ENCODE results near the gene ERN1. TPM values are rescaled to one million over a fixed set of nuclear protein-coding genes. Genes with fewer than 3 reads are reported as not detected.

The ERN1 gene
- polyA plus RNA-seq, 4 donors = 2.2 to 11.3 (median 6.5) TPM

DNA sequence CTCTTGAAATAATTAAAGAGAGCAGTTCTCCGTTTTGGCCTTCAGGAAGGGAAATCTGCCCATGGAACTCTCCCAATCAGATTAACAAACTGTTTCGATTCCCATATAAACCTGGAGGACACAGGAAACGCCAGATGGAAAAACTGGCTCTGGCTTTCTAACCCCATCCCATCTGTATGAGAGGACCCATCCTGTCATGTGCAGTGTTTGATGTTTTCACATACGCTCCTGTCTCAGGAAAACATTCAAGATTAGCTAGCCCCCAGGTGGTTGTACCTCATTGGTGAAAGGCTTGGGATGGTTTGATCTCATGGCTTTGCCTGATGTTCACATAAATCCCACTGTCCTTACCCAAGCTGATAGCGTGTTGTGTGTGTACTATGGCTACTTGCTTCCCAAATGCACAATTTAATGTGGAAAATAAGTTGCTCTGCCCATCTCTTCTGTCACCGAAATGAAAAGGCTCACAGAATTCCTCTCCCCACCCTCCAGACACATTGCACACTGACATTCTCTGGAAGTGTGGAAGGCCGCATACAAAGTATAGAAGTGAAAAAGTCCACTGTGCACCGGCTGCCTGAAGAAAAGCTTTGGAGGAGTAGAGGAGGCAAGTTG is 18.2 kb upstream of the ERN1 start:
- peak overlapping the region in 1 of 3 donors; percentile 42 for H3K27ac ChIP-seq (ENCODE audit: low read depth in 1 of 3, low read length in 2 of 3)
- peaks cover 0 to 20% (median 5%) of the 10 kb centered on the region in 3 donors for H3K4me1 ChIP-seq (ENCODE audit: control insufficient read depth in 3 of 3, insufficient read depth in 2 of 3, low read depth in 1 of 3, low read length in 2 of 3)
- no peaks in the 10 kb centered on the region for H3K27me3 ChIP-seq (ENCODE audit: control insufficient read depth in 3 of 3, insufficient read depth in 3 of 3, low read length in 3 of 3)
- no peaks in the 10 kb centered on the region for H3K9me3 ChIP-seq (ENCODE audit: control insufficient read depth in 2 of 2, insufficient read depth in 1 of 2, low read depth in 1 of 2, low read length in 1 of 2)
- DNase-seq = no peak
- no peak overlapping the region for H3K4me3 ChIP-seq (ENCODE audit: low read depth in 1 of 3, low read length in 3 of 3)
- peaks cover 0 to 26% (median 0%) of the 10 kb centered on the region in 3 donors for H3K36me3 ChIP-seq (ENCODE audit: control insufficient read depth in 3 of 3, insufficient read depth in 2 of 3, low read depth in 1 of 3, low read length in 3 of 3)
- FAIRE-seq = no peak
- 58 to 64% (median 59%) methylated on average over 8 of the region's 8 CpGs for WGBS, 3 donors

GRCh38 chr17:64147110-64148016 is 17.4 kb upstream of the ERN1 start:
- no peaks in the 10 kb centered on the region for H3K9me3 ChIP-seq (ENCODE audit: control insufficient read depth in 2 of 2, insufficient read depth in 1 of 2, low read depth in 1 of 2, low read length in 1 of 2)
- FAIRE-seq (no peak), DNase-seq (peak; percentile 50 to 67)
- H3K27ac ChIP-seq (ENCODE audit: low read depth in 1 of 3, low read length in 2 of 3) = peak overlapping the region in 2 of 3 donors; percentile 82 to 94
- no peaks in the 10 kb centered on the region for H3K27me3 ChIP-seq (ENCODE audit: control insufficient read depth in 3 of 3, insufficient read depth in 3 of 3, low read length in 3 of 3)
- H3K4me3 ChIP-seq (ENCODE audit: low read depth in 1 of 3, low read length in 3 of 3) = peak overlapping the region in 2 of 3 donors; percentile 75 to 95
- H3K4me1 ChIP-seq (ENCODE audit: control insufficient read depth in 3 of 3, insufficient read depth in 2 of 3, low read depth in 1 of 3, low read length in 2 of 3) = peaks cover 0 to 20% (median 5%) of the 10 kb centered on the region in 3 donors
- 10 to 31% (median 19%) methylated on average over 15 of the region's 15 CpGs for WGBS, 3 donors
- peaks cover 0 to 22% (median 0%) of the 10 kb centered on the region in 3 donors for H3K36me3 ChIP-seq (ENCODE audit: control insufficient read depth in 3 of 3, insufficient read depth in 2 of 3, low read depth in 1 of 3, low read length in 3 of 3)

- peak overlapping the region; percentile 82 to 94 (median 93) for H3K27ac ChIP-seq (ENCODE audit: low read depth in 1 of 3, low read length in 2 of 3)
- WGBS, 3 donors = 1 to 2% (median 1%) methylated on average over 33 to 34 of the region's 34 CpGs
- H3K4me1 ChIP-seq (ENCODE audit: control insufficient read depth in 3 of 3, insufficient read depth in 2 of 3, low read depth in 1 of 3, low read length in 2 of 3) = peaks cover 0 to 20% (median 5%) of the 10 kb centered on the region in 3 donors
- DNase-seq = peak; percentile 46 to 77
- peak overlapping the region; percentile 59 to 95 (median 75) for H3K4me3 ChIP-seq (ENCODE audit: low read depth in 1 of 3, low read length in 3 of 3)
- H3K9me3 ChIP-seq (ENCODE audit: control insufficient read depth in 2 of 2, insufficient read depth in 1 of 2, low read depth in 1 of 2, low read length in 1 of 2) = no peaks in the 10 kb centered on the region
- peaks cover 0 to 22% (median 0%) of the 10 kb centered on the region in 3 donors for H3K36me3 ChIP-seq (ENCODE audit: control insufficient read depth in 3 of 3, insufficient read depth in 2 of 3, low read depth in 1 of 3, low read length in 3 of 3)
- FAIRE-seq = no peak
- H3K27me3 ChIP-seq (ENCODE audit: control insufficient read depth in 3 of 3, insufficient read depth in 3 of 3, low read length in 3 of 3) = no peaks in the 10 kb centered on the region
Observed at GRCh38 chr17:64146418-64147109, 16.6 kb upstream of the ERN1 start.

GRCh38 chr17:64145751-64146417 is 15.9 kb upstream of the ERN1 start:
- Histone ChIP-seq H3K36me3 (ENCODE audit: control insufficient read depth in 3 of 3, insufficient read depth in 2 of 3, low read depth in 1 of 3, low read length in 3 of 3) (peaks cover 0 to 22% (median 0%) of the 10 kb centered on the region in 3 donors), H3K27me3 (ENCODE audit: control insufficient read depth in 3 of 3, insufficient read depth in 3 of 3, low read length in 3 of 3) (no peaks in the 10 kb centered on the region), H3K27ac (ENCODE audit: low read depth in 1 of 3, low read length in 2 of 3) (peak overlapping the region; percentile 82 to 97 (median 93)), H3K4me3 (ENCODE audit: low read depth in 1 of 3, low read length in 3 of 3) (peak overlapping the region; percentile 59 to 95 (median 75)), H3K4me1 (ENCODE audit: control insufficient read depth in 3 of 3, insufficient read depth in 2 of 3, low read depth in 1 of 3, low read length in 2 of 3) (peaks cover 0 to 19% (median 5%) of the 10 kb centered on the region in 3 donors), H3K9me3 (ENCODE audit: control insufficient read depth in 2 of 2, insufficient read depth in 1 of 2, low read depth in 1 of 2, low read length in 1 of 2) (no peaks in the 10 kb centered on the region)
- DNase-seq = peak; percentile 98 to 99
- 0% methylated on average over 50 to 51 of the region's 51 CpGs for WGBS, 3 donors
- no peak for FAIRE-seq

DNA sequence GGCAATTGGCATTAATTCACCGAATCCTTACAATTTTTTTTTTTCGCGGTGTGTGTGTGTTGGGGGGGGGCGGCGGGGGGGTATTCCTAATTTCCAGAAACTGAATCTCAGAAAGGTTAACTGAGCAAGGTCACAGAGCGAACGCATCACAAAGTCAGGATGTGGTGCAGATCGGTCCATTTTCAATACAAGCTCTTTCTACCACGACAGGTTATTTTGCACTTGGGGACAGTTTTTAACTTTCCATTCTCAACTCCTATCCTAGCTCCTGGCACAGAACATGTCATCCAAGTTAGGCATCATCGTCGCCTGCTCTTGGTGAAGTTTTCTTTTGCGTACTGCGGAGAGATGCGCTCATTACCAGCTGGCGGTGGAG is 15.4 kb upstream of the ERN1 start:
- Histone ChIP-seq H3K4me1 (ENCODE audit: control insufficient read depth in 3 of 3, insufficient read depth in 2 of 3, low read depth in 1 of 3, low read length in 2 of 3) (peaks cover 0 to 14% (median 5%) of the 10 kb centered on the region in 3 donors), H3K9me3 (ENCODE audit: control insufficient read depth in 2 of 2, insufficient read depth in 1 of 2, low read depth in 1 of 2, low read length in 1 of 2) (no peaks in the 10 kb centered on the region), H3K36me3 (ENCODE audit: control insufficient read depth in 3 of 3, insufficient read depth in 2 of 3, low read depth in 1 of 3, low read length in 3 of 3) (peaks cover 0 to 21% (median 0%) of the 10 kb centered on the region in 3 donors), H3K4me3 (ENCODE audit: low read depth in 1 of 3, low read length in 3 of 3) (peak overlapping the region; percentile 8 to 95 (median 75)), H3K27ac (ENCODE audit: low read depth in 1 of 3, low read length in 2 of 3) (peak overlapping the region; percentile 82 to 97 (median 91)), H3K27me3 (ENCODE audit: control insufficient read depth in 3 of 3, insufficient read depth in 3 of 3, low read length in 3 of 3) (no peaks in the 10 kb centered on the region)
- 0 to 1% (median 0%) methylated on average over 13 to 15 of the region's 15 CpGs for WGBS, 3 donors
- no peak for FAIRE-seq
- no peak for DNase-seq

DNA sequence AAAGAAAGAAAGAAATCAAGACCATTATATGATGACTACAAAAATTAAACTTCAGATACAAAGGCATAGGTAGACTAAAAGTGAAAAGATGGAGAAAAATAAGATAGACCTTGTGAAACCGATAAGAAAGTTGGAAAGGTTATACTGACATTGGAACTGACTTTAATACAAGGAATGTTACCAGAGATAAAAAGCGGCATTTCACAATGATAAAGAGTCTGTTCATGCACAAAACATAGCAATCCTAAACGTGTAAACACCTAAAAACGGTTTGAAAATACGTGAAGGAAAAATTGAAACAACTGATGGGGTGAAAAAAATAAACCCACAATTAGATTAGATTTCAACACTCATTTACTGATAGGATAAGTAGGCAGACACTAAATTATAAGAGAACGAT is 9.6 kb upstream of the ERN1 start:
- no peaks in the 10 kb centered on the region for H3K36me3 ChIP-seq (ENCODE audit: control insufficient read depth in 3 of 3, insufficient read depth in 2 of 3, low read depth in 1 of 3, low read length in 3 of 3)
- no peak for FAIRE-seq
- no peak overlapping the region for H3K27ac ChIP-seq (ENCODE audit: low read depth in 1 of 3, low read length in 2 of 3)
- no peak for DNase-seq
- no peaks in the 10 kb centered on the region for H3K9me3 ChIP-seq (ENCODE audit: control insufficient read depth in 2 of 2, insufficient read depth in 1 of 2, low read depth in 1 of 2, low read length in 1 of 2)
- H3K4me1 ChIP-seq (ENCODE audit: control insufficient read depth in 3 of 3, insufficient read depth in 2 of 3, low read depth in 1 of 3, low read length in 2 of 3) = peaks cover 0 to 7% (median 0%) of the 10 kb centered on the region in 3 donors
- no peak overlapping the region for H3K4me3 ChIP-seq (ENCODE audit: low read depth in 1 of 3, low read length in 3 of 3)
- 73 to 82% (median 73%) methylated on average over 6 of the region's 6 CpGs for WGBS, 3 donors
- no peaks in the 10 kb centered on the region for H3K27me3 ChIP-seq (ENCODE audit: control insufficient read depth in 3 of 3, insufficient read depth in 3 of 3, low read length in 3 of 3)

DNA sequence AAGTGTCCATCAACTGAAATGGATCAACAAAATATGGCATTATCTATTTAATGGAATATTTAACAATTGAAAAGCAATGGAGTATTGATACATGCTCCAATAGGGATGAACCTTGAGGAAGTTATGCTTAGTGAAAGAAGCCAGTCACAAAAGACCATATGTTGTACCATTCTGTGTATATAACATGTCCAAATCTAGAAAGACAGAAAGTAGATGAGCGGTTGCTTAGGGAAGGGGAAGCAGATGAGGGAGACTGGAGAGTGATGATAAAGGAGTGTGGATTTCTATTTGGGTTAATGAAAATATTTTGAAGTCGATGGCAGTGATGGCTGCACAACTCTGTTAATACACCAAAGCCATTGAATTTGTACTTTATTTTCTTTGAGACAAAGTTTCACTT is 8.5 kb upstream of the ERN1 start:
- 74 to 93% (median 88%) methylated on average over 2 of the region's 2 CpGs for WGBS, 3 donors
- FAIRE-seq = no peak

More for the DNA sequence above, 8.5 kb upstream of the ERN1 start:
- peaks cover 0 to 9% (median 0%) of the 10 kb centered on the region in 3 donors for H3K4me1 ChIP-seq (ENCODE audit: control insufficient read depth in 3 of 3, insufficient read depth in 2 of 3, low read depth in 1 of 3, low read length in 2 of 3)
- no peaks in the 10 kb centered on the region for H3K9me3 ChIP-seq (ENCODE audit: control insufficient read depth in 2 of 2, insufficient read depth in 1 of 2, low read depth in 1 of 2, low read length in 1 of 2)
- no peak overlapping the region for H3K4me3 ChIP-seq (ENCODE audit: low read depth in 1 of 3, low read length in 3 of 3)
- no peak overlapping the region for H3K27ac ChIP-seq (ENCODE audit: low read depth in 1 of 3, low read length in 2 of 3)
- H3K36me3 ChIP-seq (ENCODE audit: control insufficient read depth in 3 of 3, insufficient read depth in 2 of 3, low read depth in 1 of 3, low read length in 3 of 3) = no peaks in the 10 kb centered on the region
- no peak for DNase-seq
- H3K27me3 ChIP-seq (ENCODE audit: control insufficient read depth in 3 of 3, insufficient read depth in 3 of 3, low read length in 3 of 3) = no peaks in the 10 kb centered on the region
